Erythroblast (primary cell): ENCODE results near the gene PIP5K1B.

Experiments used
- GATA1 ChIP-seq: IDR thresholded peaks from 2 replicates; pipeline ENCODE4 v1.6.1; 2011; ENCODE audit warnings: low read depth, mild to moderate bottlenecking, control low read depth, low read length, moderate library complexity
- POLR2A ChIP-seq: IDR thresholded peaks from 2 replicates; pipeline ENCODE4 v1.6.1; 2011; ENCODE audit warnings: mild to moderate bottlenecking, low read length

GRCh38 chr9:68872026-68872501 lies 167.0 kb downstream of the PIP5K1B start:
- TF ChIP-seq POLR2A (no peak), GATA1 (no peak)
